AG04449 (cell line): Measurements from ENCODE around the gene DHCR24.

Experiments used
- CTCF ChIA-PET: fragments of 350-600 bp; formaldehyde crosslinking; extraction: SDS; loops from one replicate; lab custom pipeline; 2021; ENCODE audit warnings: antibody characterized with exemption; lab: Yijun Ruan, JAX
- POLR2A ChIA-PET: fragments of 400-600, 350-600 bp; formaldehyde crosslinking; extraction: SDS; loops from one replicate; lab custom pipeline; 2020; ENCODE audit warnings: antibody characterized with exemption, inconsistent platforms; lab: Yijun Ruan, JAX
- DNase-seq: peaks from one replicate; pipeline ENCODE4 v3.0.0-alpha.2; 2010; ENCODE audit warnings: low read depth, low spot score
- H3K4me3 ChIP-seq: 2 replicates; pipeline ENCODE4 v1.5.1; 2011; ENCODE audit warnings: low read depth, mild to moderate bottlenecking, control low read depth, low read length
- TF ChIP-seq, protein P1 (sequence below): IDR thresholded peaks from one replicate; pipeline ENCODE4 v1.5.1; 2011; ENCODE audit warnings: mild to moderate bottlenecking, moderate library complexity, low read length, control low read depth, inconsistent platforms; ENCODE audit not compliant: insufficient read depth; ENCODE audit errors: missing control alignments

Gene DHCR24

DNA sequence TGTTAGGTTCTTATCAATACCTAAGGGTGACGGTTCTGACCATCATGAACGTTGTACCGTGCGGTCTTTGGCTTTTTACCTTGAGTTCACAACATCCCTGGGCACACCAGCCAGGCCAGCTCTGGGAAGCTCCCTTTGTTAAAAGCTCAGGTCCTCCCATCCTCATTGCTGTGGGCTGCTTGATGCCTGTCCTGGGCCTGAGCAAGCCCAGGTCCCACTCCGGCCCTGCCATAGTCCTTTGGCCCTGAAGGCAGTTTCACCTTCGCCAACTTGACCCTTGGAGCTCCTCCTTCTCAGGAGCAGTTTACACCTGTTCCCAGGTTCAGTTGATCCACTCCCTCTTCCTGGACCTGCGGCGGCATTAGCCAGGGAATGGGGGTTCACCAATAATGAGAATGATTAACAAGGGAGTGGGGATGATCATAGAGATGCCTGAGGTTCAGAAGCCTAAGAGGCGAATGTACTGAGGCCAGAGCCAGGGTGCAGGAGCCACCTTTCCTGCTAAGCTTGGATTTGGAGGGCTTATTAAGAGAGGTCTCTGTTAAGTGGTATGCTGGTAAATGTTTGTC lies 40.2 kb downstream of the DHCR24 start:
- ChIA-PET CTCF (interaction anchor here (0.8 kb wide), 1 partner anchor 40 kb away, joined by 3 read pairs; no protein-coding TSS in a partner anchor), POLR2A (no interaction called here)
- H3K4me3 ChIP-seq = no peak overlapping the region
- DNase-seq = no peak
- TF ChIP-seq, protein P1, sequence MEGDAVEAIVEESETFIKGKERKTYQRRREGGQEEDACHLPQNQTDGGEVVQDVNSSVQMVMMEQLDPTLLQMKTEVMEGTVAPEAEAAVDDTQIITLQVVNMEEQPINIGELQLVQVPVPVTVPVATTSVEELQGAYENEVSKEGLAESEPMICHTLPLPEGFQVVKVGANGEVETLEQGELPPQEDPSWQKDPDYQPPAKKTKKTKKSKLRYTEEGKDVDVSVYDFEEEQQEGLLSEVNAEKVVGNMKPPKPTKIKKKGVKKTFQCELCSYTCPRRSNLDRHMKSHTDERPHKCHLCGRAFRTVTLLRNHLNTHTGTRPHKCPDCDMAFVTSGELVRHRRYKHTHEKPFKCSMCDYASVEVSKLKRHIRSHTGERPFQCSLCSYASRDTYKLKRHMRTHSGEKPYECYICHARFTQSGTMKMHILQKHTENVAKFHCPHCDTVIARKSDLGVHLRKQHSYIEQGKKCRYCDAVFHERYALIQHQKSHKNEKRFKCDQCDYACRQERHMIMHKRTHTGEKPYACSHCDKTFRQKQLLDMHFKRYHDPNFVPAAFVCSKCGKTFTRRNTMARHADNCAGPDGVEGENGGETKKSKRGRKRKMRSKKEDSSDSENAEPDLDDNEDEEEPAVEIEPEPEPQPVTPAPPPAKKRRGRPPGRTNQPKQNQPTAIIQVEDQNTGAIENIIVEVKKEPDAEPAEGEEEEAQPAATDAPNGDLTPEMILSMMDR = no peak

GRCh38 chr1:54846301-54846700 lies 40.7 kb downstream of the DHCR24 start:
- ChIA-PET CTCF (interaction anchor here (0.8 kb wide), 1 partner anchor 39 kb away, joined by 3 read pairs; no protein-coding TSS in a partner anchor), POLR2A (no interaction called here)
- TF ChIP-seq, protein P1 = no peak
- no peak for DNase-seq
- H3K4me3 ChIP-seq = no peak overlapping the region

DNA sequence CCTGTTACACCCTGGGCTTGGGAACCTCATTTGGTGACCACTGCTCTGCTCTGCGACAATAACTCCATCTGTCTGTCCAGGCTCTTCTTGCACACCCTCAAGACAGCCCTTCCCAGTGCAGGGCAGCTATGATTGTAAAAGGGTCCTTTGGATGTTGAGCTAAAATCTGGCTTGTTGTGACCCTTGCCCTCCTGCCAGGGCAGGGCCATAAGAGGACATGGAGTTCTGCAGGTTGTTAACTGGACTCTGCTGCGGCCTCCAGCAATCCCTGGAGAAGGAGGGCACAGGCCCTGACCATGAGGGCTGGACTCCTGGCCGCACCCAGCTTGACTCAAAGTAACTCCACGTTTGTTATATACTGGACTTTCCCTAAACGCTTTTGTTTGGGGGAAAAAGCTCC lies 41.2 kb downstream of the DHCR24 start:
- no peak for DNase-seq
- TF ChIP-seq, protein P1 = no peak
- no peak overlapping the region for H3K4me3 ChIP-seq
- ChIA-PET POLR2A (no interaction called here), CTCF (interaction anchor here (0.8 kb wide), 1 partner anchor 39 kb away, joined by 3 read pairs; no protein-coding TSS in a partner anchor)

DNA sequence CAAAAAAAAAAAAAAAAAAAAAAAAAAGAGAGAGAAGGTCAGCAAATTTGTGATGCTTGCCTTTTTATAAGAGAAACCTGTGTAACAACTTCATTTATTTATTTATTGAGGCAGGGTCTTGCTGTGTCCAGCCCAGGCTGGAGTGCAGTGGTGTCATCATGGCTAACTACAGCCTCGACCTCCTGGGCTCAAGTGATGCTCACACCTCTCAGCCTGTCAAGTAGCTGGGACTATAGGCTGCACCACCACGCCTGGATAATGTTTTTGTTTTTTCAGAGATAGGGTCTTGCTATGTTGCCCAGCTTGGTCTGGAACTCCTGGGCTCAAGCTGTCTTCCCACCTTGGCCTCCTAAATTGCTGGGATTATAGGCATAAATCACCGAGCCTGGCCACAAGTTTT lies 42.4 kb downstream of the DHCR24 start:
- CTCF ChIA-PET = interaction anchor here (1.1 kb wide), 1 partner anchor 191 kb away, joined by 3 read pairs; no protein-coding TSS in a partner anchor
- TF ChIP-seq, protein P1 = no peak
- no peak for DNase-seq
- POLR2A ChIA-PET = no interaction called here
- no peak overlapping the region for H3K4me3 ChIP-seq

GRCh38 chr1:54843449-54843848 lies 43.5 kb downstream of the DHCR24 start:
- ChIA-PET CTCF (no interaction called here), POLR2A (no interaction called here)
- TF ChIP-seq, protein P1 = no peak
- no peak overlapping the region for H3K4me3 ChIP-seq
- no peak for DNase-seq

DNA sequence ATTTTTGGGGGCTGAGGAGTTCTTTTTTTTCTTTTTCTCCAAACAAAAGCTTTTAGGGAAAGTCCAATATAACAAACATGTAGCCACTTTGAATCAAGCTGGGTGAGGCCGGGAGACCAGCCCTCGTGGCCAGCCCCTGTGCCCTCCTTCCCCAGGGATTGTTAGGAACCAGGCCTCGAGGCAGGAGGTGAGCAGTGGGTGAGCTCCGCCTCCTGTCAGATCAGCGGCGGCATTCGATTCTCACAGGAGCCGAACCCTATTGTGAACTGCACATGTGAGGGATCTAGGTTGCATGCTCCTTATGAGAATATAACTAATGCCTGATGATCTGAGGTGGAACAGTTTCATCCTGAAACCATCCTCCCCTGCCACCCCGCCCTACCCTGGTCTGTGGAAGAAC lies 44.0 kb downstream of the DHCR24 start:
- TF ChIP-seq, protein P1 = no peak
- DNase-seq = no peak
- no peak overlapping the region for H3K4me3 ChIP-seq
- CTCF ChIA-PET = no interaction called here
- POLR2A ChIA-PET = no interaction called here
